OCI-LY7 (cell line): Measurements from ENCODE around the gene SLC25A42. TPM values are rescaled to one million over a fixed set of nuclear protein-coding genes. Genes with fewer than 3 reads are reported as not detected.
"Not testable (repeated sequence)": the region's sequence is repeated elsewhere in the genome, so short reads cannot be mapped to it uniquely, and the experiment has no call there.

Experiments used
- BruUV-seq: library from RNA; stranded (reverse); fragments of 400-500 nt; replicated peaks from 2 replicates; lab custom pipeline; 2021; lab: Mats Ljungman, UMichigan
- CTCF ChIA-PET: fragments of 300-600 bp; sonication (Branson Sonifier 250); formaldehyde crosslinking; loops from one replicate; lab custom pipeline; 2022; ENCODE audit warnings: antibody characterized with exemption; ENCODE audit not compliant: unreplicated experiment; lab: Charles Lee
- POLR2A ChIA-PET: fragments of 300-600 bp; sonication (Branson Sonifier 250); formaldehyde crosslinking; loops from one replicate; lab custom pipeline; 2022; ENCODE audit warnings: antibody characterized with exemption; lab: Charles Lee
- DNase-seq: peaks from one replicate; pipeline ENCODE4 v3.0.0-alpha.2; 2015; ENCODE audit warnings: low spot score
- H2AFZ ChIP-seq: fragments of 200-600 bp; sonication (generic), shearing (Covaris generic); 2 replicates; pipeline ENCODE4 v1.6.1; 2014; ENCODE audit warnings: mild to moderate bottlenecking, antibody characterized with exemption, low read length, moderate library complexity
- H3K27ac ChIP-seq: fragments of 200-600 bp; sonication (generic); 2 replicates; pipeline ENCODE4 v1.5.1; 2014; ENCODE audit warnings: mixed run types, low read depth, mild to moderate bottlenecking, moderate library complexity, low read length, inconsistent platforms; ENCODE audit not compliant: poor library complexity, severe bottlenecking
- H3K36me3 ChIP-seq: fragments of 200-600 bp; sonication (generic); 2 replicates; pipeline ENCODE4 v1.6.1; 2014; ENCODE audit warnings: mild to moderate bottlenecking, antibody characterized with exemption, low read length, moderate library complexity, mixed read lengths; ENCODE audit not compliant: insufficient read depth
- H3K4me1 ChIP-seq: fragments of 200-600 bp; sonication (generic); 2 replicates; pipeline ENCODE4 v1.5.1; 2014; ENCODE audit warnings: mild to moderate bottlenecking, low read length; ENCODE audit not compliant: insufficient read depth, poor library complexity, severe bottlenecking
- H3K4me2 ChIP-seq: fragments of 200-600 bp; sonication (generic); 2 replicates; pipeline ENCODE4 v1.6.1; 2014; ENCODE audit warnings: mild to moderate bottlenecking, low read length
- H3K4me3 ChIP-seq: fragments of 200-600 bp; sonication (generic); 2 replicates; pipeline ENCODE4 v1.5.1; 2014; ENCODE audit warnings: mild to moderate bottlenecking, low read depth, low read length; ENCODE audit not compliant: poor library complexity, severe bottlenecking
- H3K79me2 ChIP-seq: fragments of 200-600 bp; sonication (generic); 2 replicates; pipeline ENCODE4 v1.6.1; 2016; ENCODE audit warnings: low read depth, mild to moderate bottlenecking, low read length, moderate library complexity, mixed read lengths; ENCODE audit not compliant: insufficient read depth
- H3K9me2 ChIP-seq: fragments of 200-600 bp; sonication (generic); 2 replicates; pipeline ENCODE4 v1.6.1; 2016; ENCODE audit warnings: mild to moderate bottlenecking, low read length, mixed read lengths; ENCODE audit not compliant: insufficient read depth
- H3K9me3 ChIP-seq: fragments of 200-600 bp; sonication (generic); 2 replicates; pipeline ENCODE4 v1.6.1; 2014; ENCODE audit warnings: mild to moderate bottlenecking, mixed run types, low read length, mixed read lengths
- H4K20me1 ChIP-seq: fragments of 200-600 bp; sonication (generic); 2 replicates; pipeline ENCODE4 v1.6.1; 2014; ENCODE audit warnings: mild to moderate bottlenecking, antibody characterized with exemption, low read length, moderate library complexity, mixed read lengths; ENCODE audit not compliant: insufficient read depth
- CTCF ChIP-seq: fragments of 200-600 bp; sonication (generic); conservative IDR thresholded peaks from 2 replicates; pipeline ENCODE4 v1.5.1; 2014; ENCODE audit warnings: mild to moderate bottlenecking, antibody characterized with exemption, low read length, moderate library complexity, mixed read lengths
- EZH2phosphoT487 ChIP-seq: fragments of 200-600 bp; sonication (generic); IDR thresholded peaks from 2 replicates; pipeline ENCODE4 v1.6.1; 2018; ENCODE audit warnings: low read depth, borderline replicate concordance, mild to moderate bottlenecking, mixed run types, antibody characterized with exemption, low read length, moderate library complexity, mixed read lengths
- intact Hi-C: fragments of 100-400 bp; cut with micrococcal nuclease; formaldehyde crosslinking; loops from one replicate; pipeline ENCODE4 v1.10.0; 2022; ENCODE audit not compliant: unreplicated experiment
- total RNA-seq, 2 experiments: library from RNA; depleted of rRNA in 1 of 2; stranded (reverse); fragments of >200 nt in 1 of 2; shearing (Covaris generic) in 1 of 2; gene quantifications; 2 replicates each; pipeline ENCODE4 v1.2.3, GENCODE V29; 2014 to 2022

Gene SLC25A42
- total RNA-seq, 2 experiments from 2014 or later: 13.8 to 23.4 TPM

GRCh38 chr19:19022380-19022961 lies 41.3 kb upstream of the SLC25A42 start:
- H3K4me2 ChIP-seq: peak overlapping the region; percentile 13; the same call in 1 of the 2 replicates
- no peak overlapping the region for H3K4me3 ChIP-seq
- BruUV-seq: no TSS peak
- TF ChIP-seq CTCF (no peak), EZH2phosphoT487 (no peak)
- peaks cover 97% of the 10 kb centered on the region for H3K36me3 ChIP-seq
- peaks cover 7% of the 10 kb centered on the region for H3K4me1 ChIP-seq
- DNase-seq: no peak
- H4K20me1 ChIP-seq: peaks cover 19% of the 10 kb centered on the region; the same call in 1 of the 2 replicates
- no peak overlapping the region for H3K27ac ChIP-seq
- intact Hi-C loops: no loop called here
- H3K79me2 ChIP-seq: peaks cover 75% of the 10 kb centered on the region
- ChIA-PET POLR2A (interaction anchor here (1.4 kb wide), 1 partner anchor 16 kb away, joined by 3 read pairs; no protein-coding TSS in a partner anchor), CTCF (no interaction called here)
- H3K9me3 ChIP-seq: no peaks in the 10 kb centered on the region
- H3K9me2 ChIP-seq: no peaks in the 10 kb centered on the region
- H2AFZ ChIP-seq: no peak overlapping the region

- H3K4me2 ChIP-seq, H3K27ac ChIP-seq, H3K4me3 ChIP-seq, DNase-seq, H2AFZ ChIP-seq, intact Hi-C loops, CTCF ChIA-PET, H3K9me3 ChIP-seq, BruUV-seq, POLR2A ChIA-PET, H3K4me1 ChIP-seq, H3K9me2 ChIP-seq: not testable (repeated sequence)
- Histone ChIP-seq H3K36me3 (peaks cover 96% of the 10 kb centered on the region), H3K79me2 (peaks cover 76% of the 10 kb centered on the region), H4K20me1 (peaks cover 19% of the 10 kb centered on the region; the same call in 1 of the 2 replicates)
These were observed 40.4 kb upstream of the SLC25A42 start for GRCh38 chr19:19023376-19023775.

GRCh38 chr19:19025861-19026260 lies 37.9 kb upstream of the SLC25A42 start:
- Histone ChIP-seq H2AFZ (no peak overlapping the region), H3K9me3 (no peaks in the 10 kb centered on the region), H3K79me2 (peaks cover 70% of the 10 kb centered on the region), H4K20me1 (peaks cover 19% of the 10 kb centered on the region; the same call in 1 of the 2 replicates), H3K27ac (no peak overlapping the region), H3K4me3 (no peak overlapping the region), H3K9me2 (no peaks in the 10 kb centered on the region), H3K4me1 (peaks cover 13% of the 10 kb centered on the region), H3K36me3 (peaks cover 96% of the 10 kb centered on the region), H3K4me2 (no peak overlapping the region)
- no TSS peak for BruUV-seq
- intact Hi-C loops: no loop called here
- CTCF ChIA-PET: no interaction called here
- POLR2A ChIA-PET: interaction anchor here (0.7 kb wide), 1 partner anchor 76 kb away, joined by 3 read pairs; no protein-coding TSS in a partner anchor
- TF ChIP-seq CTCF: no peak
- no peak for TF ChIP-seq EZH2phosphoT487
- DNase-seq: no peak
